HepG2 (cell line): ENCODE measurements around the gene RDH16. TPM values are rescaled to one million over a fixed set of nuclear protein-coding genes. Genes with fewer than 3 reads are reported as not detected.
A peak's percentile ranks its signal among the peaks of the same experiment; 100 is the strongest.

Experiments
- ATAC-seq: fragments of 200-7000 bp; cut with Tn5 transposase; 3 replicates; pipeline ENCODE4 v1.9.1; 2020; ENCODE audit warnings: mild to moderate bottlenecking, moderate library complexity
- BruUV-seq: library from RNA; stranded (reverse); fragments of 400-500 nt; replicated peaks from 2 replicates; lab custom pipeline; 2021; lab: Mats Ljungman, UMichigan
- CTCF ChIA-PET: fragments of 300-600 bp; formaldehyde crosslinking; extraction: SDS; loops from one replicate; lab custom pipeline; 2021; ENCODE audit warnings: low total read pairs, inconsistent platforms, low intra/inter-chr PET ratio; lab: Yijun Ruan, JAX
- POLR2A ChIA-PET: fragments of 350-600 bp; sonication (Branson Sonifier 250); formaldehyde crosslinking; loops from one replicate; lab custom pipeline; 2020; ENCODE audit warnings: antibody characterized with exemption, inconsistent platforms; lab: Yijun Ruan, JAX
- DNase-seq: peaks from one replicate; pipeline ENCODE4 v3.0.0-alpha.2; 2015; ENCODE audit warnings: low spot score
- FAIRE-seq: peaks from 3 replicates; lab custom pipeline; 2011; peaks lifted over from hg19 to GRCh38; lab: Jason Lieb, UNC
- H2AFZ ChIP-seq: one replicate; pipeline ENCODE4 v1.6.1; 2011; ENCODE audit warnings: low read length, inconsistent platforms
- H3K27ac ChIP-seq: fragments of 300-600 bp; 3 replicates; pipeline ENCODE4 v1.8.0; 2011; ENCODE audit warnings: mixed run types, mild to moderate bottlenecking, mixed read lengths, low read length, inconsistent platforms; ENCODE audit not compliant: insufficient read depth; ENCODE audit errors: extremely low read length
- H3K27me3 ChIP-seq, 2 experiments: fragments of 200-600 bp in 1 of 2; 2 replicates in 1 of 2; 3 replicates in 1 of 2; pipeline versions ENCODE4 v1.6.0 to v1.8.0; 2011; ENCODE audit warnings: low read length in 2 of 2, mild to moderate bottlenecking in 2 of 2, moderate library complexity in 2 of 2, inconsistent platforms in 1 of 2; ENCODE audit not compliant: insufficient read depth in 2 of 2, control insufficient read depth in 1 of 2
- H3K36me3 ChIP-seq, 2 experiments: fragments of 200-600 bp in 1 of 2; replicated peaks in 1 of 2; 2 replicates in 1 of 2; 3 replicates in 1 of 2; pipeline versions ENCODE4 v1.5.1 to v1.8.0; 2011; ENCODE audit warnings: low read length in 2 of 2, inconsistent platforms in 1 of 2; ENCODE audit not compliant: insufficient read depth in 2 of 2, control insufficient read depth in 1 of 2
- H3K4me1 ChIP-seq: 2 replicates; pipeline ENCODE4 v1.5.1; 2012; ENCODE audit warnings: low read length, inconsistent platforms; ENCODE audit not compliant: insufficient read depth
- H3K4me2 ChIP-seq: 2 replicates; pipeline ENCODE4 v1.6.0; 2011; ENCODE audit warnings: low read depth, low read length, inconsistent platforms
- H3K4me3 ChIP-seq, 3 experiments: fragments of 200-600 bp in 1 of 3; sonication (generic), shearing (Covaris generic) in 1 of 3; replicated peaks in 1 of 3; 2 replicates each; pipeline ENCODE4 v1.5.1; 2011 to 2016; ENCODE audit warnings: low read length in 3 of 3, inconsistent platforms in 2 of 3, low read depth in 2 of 3, mild to moderate bottlenecking in 2 of 3, control low read depth in 1 of 3, mixed read lengths in 1 of 3; ENCODE audit not compliant: insufficient read depth in 1 of 3
- H3K79me2 ChIP-seq: one replicate; pipeline ENCODE4 v1.6.1; 2011; ENCODE audit warnings: low read length, inconsistent platforms; ENCODE audit not compliant: insufficient read depth
- H3K9ac ChIP-seq: 2 replicates; pipeline ENCODE4 v1.6.0; 2011; ENCODE audit warnings: mild to moderate bottlenecking, low read depth, low read length, inconsistent platforms; ENCODE audit not compliant: insufficient read depth
- H3K9me3 ChIP-seq: 2 replicates; pipeline ENCODE4 v1.5.1; 2012; ENCODE audit warnings: mild to moderate bottlenecking, low read length
- H4K20me1 ChIP-seq: 2 replicates; pipeline ENCODE4 v1.6.0; 2011; ENCODE audit warnings: inconsistent platforms, mild to moderate bottlenecking, low read length, moderate library complexity; ENCODE audit not compliant: insufficient read depth
- AGO2 ChIP-seq: fragments of 200-400 bp; formaldehyde crosslinking; optimal IDR thresholded peaks from 2 replicates; pipeline ENCODE3; 2017; ENCODE audit warnings: mild to moderate bottlenecking, low read depth, low read length, moderate library complexity
- ATM ChIP-seq: fragments of 450-650 bp; IDR thresholded peaks from 2 replicates; pipeline ENCODE4 v1.7.1; 2017; ENCODE audit warnings: mild to moderate bottlenecking, borderline replicate concordance
- KLF12 ChIP-seq: sonication (generic); formaldehyde crosslinking; IDR thresholded peaks from 2 replicates; pipeline ENCODE4 v1.4.0; 2020; ENCODE audit warnings: missing genetic modification reagents, borderline replicate concordance
- MTA3 ChIP-seq: sonication (generic); formaldehyde crosslinking; IDR thresholded peaks from 2 replicates; pipeline ENCODE4 v1.4.0; 2020; ENCODE audit warnings: missing genetic modification reagents
- RELA ChIP-seq: sonication (generic); formaldehyde crosslinking; IDR thresholded peaks from 2 replicates; pipeline ENCODE4 v1.4.0; 2020; ENCODE audit warnings: missing genetic modification reagents
- RFX1 ChIP-seq: fragments of 450-650 bp; IDR thresholded peaks from 2 replicates; pipeline ENCODE4 v1.6.1; 2017
- SOX5 ChIP-seq: IDR thresholded peaks from 2 replicates; pipeline ENCODE4 v1.6.1; 2016; ENCODE audit warnings: borderline replicate concordance
- YEATS2 ChIP-seq: sonication (generic); formaldehyde crosslinking; IDR thresholded peaks from 2 replicates; pipeline ENCODE4 v1.4.0; 2020; ENCODE audit warnings: missing genetic modification reagents, borderline replicate concordance
- ZIK1 ChIP-seq: sonication (generic); formaldehyde crosslinking; IDR thresholded peaks from 2 replicates; pipeline ENCODE4 v1.5.0; 2020; ENCODE audit warnings: mild to moderate bottlenecking, low read depth, missing genetic modification reagents, borderline replicate concordance
- ZNF580 ChIP-seq: IDR thresholded peaks from 2 replicates; pipeline ENCODE4 v1.6.1; 2016; ENCODE audit warnings: low read depth, borderline replicate concordance
- WGBS: methylation state at CpG from one replicate; pipeline ENCODE4 v1.1.6; 2017; ENCODE audit warnings: low lambda C conversion rate; 5-methylcytosine and 5-hydroxymethylcytosine counted together
- in situ Hi-C: cut with HindIII; loops from 2 replicates; pipeline ENCODE4 v1.10.0; 2017; ENCODE audit warnings: low pct_unique_long_range_greater_than_20kb; ENCODE audit not compliant: extremely low pct_ligation_motif_present
- intact Hi-C: fragments of 100-400 bp; cut with micrococcal nuclease; formaldehyde crosslinking; loops from one replicate; pipeline ENCODE4 v1.10.0; 2022; ENCODE audit not compliant: unreplicated experiment
- polyA plus RNA-seq, 8 experiments: library from polyadenylated mRNA; depleted of rRNA in 3 of 8; stranded (reverse) in 7 of 8; unstranded in 1 of 8; fragments of >200 nt; fragmentation: Illumina TruSeq in 4 of 8; extraction: Trizol in 4 of 8; gene quantifications; 2 replicates each; pipeline versions ENCODE4 v1.2.1 to v1.2.3, GENCODE V29; 2011 to 2016; ENCODE audit warnings: low read depth in 4 of 8, missing spikeins in 1 of 8, mixed read lengths in 1 of 8; ENCODE audit not compliant: insufficient read depth in 1 of 8
- total RNA-seq, 5 experiments: library from RNA; depleted of rRNA; stranded (reverse); fragments of >200 nt; fragmentation: Illumina TruSeq; extraction: Trizol; gene quantifications; 2 replicates each; pipeline ENCODE4 v1.2.3, GENCODE V29; 2016; ENCODE audit warnings: low read depth in 1 of 5
- TF ChIP-seq, protein P1 (sequence below): sonication (generic); formaldehyde crosslinking; IDR thresholded peaks from 2 replicates; pipeline ENCODE4 v1.4.0; 2020; ENCODE audit warnings: mild to moderate bottlenecking, missing genetic modification reagents
- TF ChIP-seq, protein P2 (sequence below): sonication (generic); formaldehyde crosslinking; IDR thresholded peaks from 2 replicates; pipeline ENCODE4 v1.4.0; 2020; ENCODE audit warnings: low read depth, mild to moderate bottlenecking, missing genetic modification reagents

Gene RDH16
- total and polyA plus RNA-seq, 2 of the 13 experiments (the other 11 are each of a cell fraction or from before 2014, with no cell fraction given): 0.05 to 0.13 TPM

- Histone ChIP-seq H2AFZ (peak overlapping the region; percentile 9), H4K20me1 (no peaks in the 10 kb centered on the region), H3K36me3 (peaks cover 10 to 28% of the 10 kb centered on the region in 2 experiments), H3K4me2 (peak overlapping the region; percentile 68), H3K4me1 (peaks cover 50% of the 10 kb centered on the region), H3K27ac (no peak overlapping the region), H3K4me3 (peak overlapping the region; percentile 9 to 59 (median 18); a peak in 5 of 6 replicates), H3K9me3 (no peaks in the 10 kb centered on the region), H3K9ac (peak overlapping the region; percentile 30), H3K27me3 (no peaks in the 10 kb centered on the region; a peak in 2 of 5 replicates), H3K79me2 (peaks cover 16% of the 10 kb centered on the region)
- intact Hi-C loops: loop anchor here (1.0 kb wide), 1 partner anchor 95 kb away; no protein-coding TSS in a partner anchor
- 0 out of 2 replicates have a peak, but pooled peaks have one; percentile 20 for TF ChIP-seq YEATS2 (CRISPR knock-in tag)
- no peak for TF ChIP-seq RFX1
- ChIA-PET POLR2A (no interaction called here), CTCF (interaction anchor here (4.6 kb wide), 1 partner anchor 56 kb away, joined by 72 read pairs; no protein-coding TSS in a partner anchor)
- WGBS: 41% methylated on average over 8 of the region's 10 CpGs
- no peak for ATAC-seq
- FAIRE-seq: no peak
- in situ Hi-C loops: loop anchor here (5.0 kb wide), 2 partner anchors 45 to 105 kb away; partner anchors contain the start of genes MYO1A and STAT6
- DNase-seq: no peak
- BruUV-seq: no TSS peak
Observed at GRCh38 chr12:57006809-57007475, 49.5 kb upstream of the RDH16 start.

- POLR2A ChIA-PET: interaction anchor here (1.3 kb wide), 1 partner anchor 106 kb away, joined by 4 read pairs; no protein-coding TSS in a partner anchor
- in situ Hi-C loops (loop anchor here (5.0 kb wide), 2 partner anchors 46 to 106 kb away; partner anchors contain the start of genes MYO1A and STAT6), intact Hi-C loops (loop anchor here (1.0 kb wide), 1 partner anchor 96 kb away; no protein-coding TSS in a partner anchor)
- no peaks in the 10 kb centered on the region; a peak in 2 of 5 replicates for H3K27me3 ChIP-seq
- peak; percentile 63 for ATAC-seq
- peaks cover 57% of the 10 kb centered on the region for H3K4me1 ChIP-seq
- H3K36me3 ChIP-seq: peaks cover 10 to 28% of the 10 kb centered on the region in 2 experiments
- FAIRE-seq: no peak
- peak within 1 kb of the TSS; percentile 36 for H2AFZ ChIP-seq
- H3K4me3 ChIP-seq: peak within 1 kb of the TSS; percentile 88 to 98 (median 93)
- DNase-seq: peak; percentile 20
- peaks cover 2% of the 10 kb centered on the region; the same call in 1 of the 2 replicates for H4K20me1 ChIP-seq
- CTCF ChIA-PET: interaction anchor here (4.6 kb wide), 1 partner anchor 56 kb away, joined by 72 read pairs; no protein-coding TSS in a partner anchor
- BruUV-seq: no TSS peak
- H3K9ac ChIP-seq: peak within 1 kb of the TSS; percentile 78
- H3K79me2 ChIP-seq: peaks cover 16% of the 10 kb centered on the region
- 0% methylated on average over 6 of the region's 94 CpGs for WGBS
- H3K4me2 ChIP-seq: peak within 1 kb of the TSS; percentile 94
- no peaks in the 10 kb centered on the region for H3K9me3 ChIP-seq
- peak within 1 kb of the TSS; percentile 49 for H3K27ac ChIP-seq
- TF ChIP-seq ZNF580 (CRISPR knock-in tag): no peak
- TF ChIP-seq RELA (CRISPR knock-in tag): no peak
- no peak for TF ChIP-seq ATM
- TF ChIP-seq, protein P1, sequence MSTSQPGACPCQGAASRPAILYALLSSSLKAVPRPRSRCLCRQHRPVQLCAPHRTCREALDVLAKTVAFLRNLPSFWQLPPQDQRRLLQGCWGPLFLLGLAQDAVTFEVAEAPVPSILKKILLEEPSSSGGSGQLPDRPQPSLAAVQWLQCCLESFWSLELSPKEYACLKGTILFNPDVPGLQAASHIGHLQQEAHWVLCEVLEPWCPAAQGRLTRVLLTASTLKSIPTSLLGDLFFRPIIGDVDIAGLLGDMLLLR (CRISPR knock-in tag): no peak
- no peak for TF ChIP-seq SOX5 (CRISPR knock-in tag)
- TF ChIP-seq MTA3 (CRISPR knock-in tag): no peak
- peak; percentile 35 for TF ChIP-seq AGO2
- 0 out of 2 replicates have a peak, but pooled peaks have one; percentile 9 for TF ChIP-seq ZIK1
- TF ChIP-seq, protein P2, sequence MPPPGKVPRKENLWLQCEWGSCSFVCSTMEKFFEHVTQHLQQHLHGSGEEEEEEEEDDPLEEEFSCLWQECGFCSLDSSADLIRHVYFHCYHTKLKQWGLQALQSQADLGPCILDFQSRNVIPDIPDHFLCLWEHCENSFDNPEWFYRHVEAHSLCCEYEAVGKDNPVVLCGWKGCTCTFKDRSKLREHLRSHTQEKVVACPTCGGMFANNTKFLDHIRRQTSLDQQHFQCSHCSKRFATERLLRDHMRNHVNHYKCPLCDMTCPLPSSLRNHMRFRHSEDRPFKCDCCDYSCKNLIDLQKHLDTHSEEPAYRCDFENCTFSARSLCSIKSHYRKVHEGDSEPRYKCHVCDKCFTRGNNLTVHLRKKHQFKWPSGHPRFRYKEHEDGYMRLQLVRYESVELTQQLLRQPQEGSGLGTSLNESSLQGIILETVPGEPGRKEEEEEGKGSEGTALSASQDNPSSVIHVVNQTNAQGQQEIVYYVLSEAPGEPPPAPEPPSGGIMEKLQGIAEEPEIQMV: no peak
- 0 out of 2 replicates have a peak, but pooled peaks have one; percentile 29 for TF ChIP-seq KLF12
Observed at GRCh38 chr12:57005980-57006808, 48.8 kb upstream of the RDH16 start, which contains the start of gene ZBTB39. Gene ZBTB39, minus strand, starts transcription at chr12:57006546. Its CDS starts 1,629 bp downstream, at chr12:57004917.
